Fibroblast of lung (primary cell): Measurements from ENCODE around the gene ACOT6.

Experiments
- EZH2 ChIP-seq: IDR thresholded peaks from 2 replicates; pipeline ENCODE4 v1.5.1; 2012; ENCODE audit warnings: low read length, control low read depth, mild to moderate bottlenecking; ENCODE audit errors: missing control alignments
- TF ChIP-seq, protein P1 (sequence below), 2 donors: IDR thresholded peaks in 1 of 2; conservative IDR thresholded peaks in 1 of 2; 1 replicate in 1 of 2; 2 replicates in 1 of 2; pipeline ENCODE4 v1.5.1; 2011 to 2012; ENCODE audit warnings: low read length in 2 of 2, control low read depth in 1 of 2, inconsistent platforms in 1 of 2, low read depth in 1 of 2, mild to moderate bottlenecking in 1 of 2

DNA sequence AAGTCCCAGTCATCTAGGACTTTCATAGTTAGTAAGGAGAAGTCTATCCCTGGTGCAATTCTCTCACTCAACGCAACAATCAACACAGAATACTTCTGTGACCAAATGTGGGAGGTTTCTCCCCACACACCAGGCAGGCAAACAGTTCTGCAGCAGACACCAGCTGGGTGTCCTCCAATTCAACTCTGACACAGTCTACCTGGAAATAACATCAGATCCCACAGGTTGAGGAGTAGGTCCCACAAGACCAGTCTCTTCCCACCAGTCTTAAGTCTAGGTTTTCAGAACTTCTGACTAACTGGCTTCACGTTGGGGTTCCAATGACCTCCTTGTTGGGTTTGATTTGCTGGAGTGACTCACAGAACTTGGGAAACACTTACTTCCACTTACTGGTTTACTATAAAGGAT lies 14.8 kb downstream of the ACOT6 start:
- TF ChIP-seq, protein P1, sequence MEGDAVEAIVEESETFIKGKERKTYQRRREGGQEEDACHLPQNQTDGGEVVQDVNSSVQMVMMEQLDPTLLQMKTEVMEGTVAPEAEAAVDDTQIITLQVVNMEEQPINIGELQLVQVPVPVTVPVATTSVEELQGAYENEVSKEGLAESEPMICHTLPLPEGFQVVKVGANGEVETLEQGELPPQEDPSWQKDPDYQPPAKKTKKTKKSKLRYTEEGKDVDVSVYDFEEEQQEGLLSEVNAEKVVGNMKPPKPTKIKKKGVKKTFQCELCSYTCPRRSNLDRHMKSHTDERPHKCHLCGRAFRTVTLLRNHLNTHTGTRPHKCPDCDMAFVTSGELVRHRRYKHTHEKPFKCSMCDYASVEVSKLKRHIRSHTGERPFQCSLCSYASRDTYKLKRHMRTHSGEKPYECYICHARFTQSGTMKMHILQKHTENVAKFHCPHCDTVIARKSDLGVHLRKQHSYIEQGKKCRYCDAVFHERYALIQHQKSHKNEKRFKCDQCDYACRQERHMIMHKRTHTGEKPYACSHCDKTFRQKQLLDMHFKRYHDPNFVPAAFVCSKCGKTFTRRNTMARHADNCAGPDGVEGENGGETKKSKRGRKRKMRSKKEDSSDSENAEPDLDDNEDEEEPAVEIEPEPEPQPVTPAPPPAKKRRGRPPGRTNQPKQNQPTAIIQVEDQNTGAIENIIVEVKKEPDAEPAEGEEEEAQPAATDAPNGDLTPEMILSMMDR (conservative IDR thresholded peaks at IDR 0.05 in 1 of 2, IDR thresholded peaks at IDR 0.05 in 1 of 2; ENCODE audit: low read depth in 1 of 2, low read length in 2 of 2) = no peak
- TF ChIP-seq EZH2 = no peak
